GM19395 (cell line): ENCODE data around the gene ATP7B.
"Not testable (repeated sequence)": the region's sequence is repeated elsewhere in the genome, so short reads cannot be mapped to it uniquely, and the experiment has no call there.

Source experiments
- ATAC-seq: cut with Tn5 transposase; IDR thresholded peaks from one replicate; pipeline ENCODE4 v1.9.1; 2021; ENCODE audit warnings: mild to moderate bottlenecking, moderate library complexity; ENCODE audit not compliant: unreplicated experiment

ATP7B gene

GRCh38 chr13:51924756-51925544, 86.3 kb downstream of the ATP7B start:
- no peak for ATAC-seq

GRCh38 chr13:51923983-51924539, 87.2 kb downstream of the ATP7B start:
- peak; percentile 64 for ATAC-seq

- no peak for ATAC-seq
These were observed 88.3 kb downstream of the ATP7B start for GRCh38 chr13:51922771-51923480.

- ATAC-seq, result no peak
These were observed 89.2 kb downstream of the ATP7B start for GRCh38 chr13:51921790-51922740.

- no peak for ATAC-seq
These were observed 90.5 kb downstream of the ATP7B start for GRCh38 chr13:51920786-51921185.

DNA sequence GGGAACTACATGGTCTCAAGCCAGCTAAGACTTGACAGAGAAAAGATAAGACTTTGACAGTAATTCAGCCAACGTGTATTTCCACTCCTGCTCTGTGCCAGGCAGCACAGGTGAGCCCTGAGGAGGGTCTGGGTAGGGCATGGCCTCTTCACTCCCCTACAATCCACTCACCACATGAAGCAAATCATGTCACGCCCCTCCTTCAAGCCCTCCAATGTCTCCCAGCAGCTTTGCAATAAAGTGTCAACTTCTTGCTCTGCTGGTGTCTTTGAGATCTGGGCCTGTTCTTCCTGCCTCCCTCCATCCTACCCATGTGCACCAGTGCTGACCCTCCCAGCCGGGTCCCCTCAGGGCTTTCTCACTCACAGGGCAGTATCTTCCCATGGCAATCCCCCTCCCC, 91.0 kb downstream of the ATP7B start:
- ATAC-seq, result no peak

- no peak for ATAC-seq
These were observed 91.7 kb downstream of the ATP7B start for GRCh38 chr13:51919531-51919930.

DNA sequence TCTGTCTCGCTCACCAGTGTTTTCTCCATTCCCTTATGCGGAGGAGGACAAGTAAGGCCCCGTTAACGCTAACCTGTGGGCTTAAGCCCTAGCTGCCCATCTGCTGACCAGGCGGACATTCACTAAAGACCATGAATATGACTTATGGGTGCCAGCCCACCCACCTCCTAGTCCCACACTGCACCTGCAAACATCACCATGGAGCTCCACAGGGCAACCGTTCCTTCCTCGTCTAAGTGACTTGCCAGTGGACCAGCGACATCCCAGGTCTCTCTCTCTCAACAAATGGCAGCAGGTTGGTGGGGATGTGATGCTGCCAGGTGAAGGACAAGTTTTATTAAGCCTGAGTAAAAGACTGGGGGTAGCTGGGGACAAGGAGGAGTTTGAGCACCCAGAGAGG, 94.3 kb downstream of the ATP7B start:
- ATAC-seq, result no peak

DNA sequence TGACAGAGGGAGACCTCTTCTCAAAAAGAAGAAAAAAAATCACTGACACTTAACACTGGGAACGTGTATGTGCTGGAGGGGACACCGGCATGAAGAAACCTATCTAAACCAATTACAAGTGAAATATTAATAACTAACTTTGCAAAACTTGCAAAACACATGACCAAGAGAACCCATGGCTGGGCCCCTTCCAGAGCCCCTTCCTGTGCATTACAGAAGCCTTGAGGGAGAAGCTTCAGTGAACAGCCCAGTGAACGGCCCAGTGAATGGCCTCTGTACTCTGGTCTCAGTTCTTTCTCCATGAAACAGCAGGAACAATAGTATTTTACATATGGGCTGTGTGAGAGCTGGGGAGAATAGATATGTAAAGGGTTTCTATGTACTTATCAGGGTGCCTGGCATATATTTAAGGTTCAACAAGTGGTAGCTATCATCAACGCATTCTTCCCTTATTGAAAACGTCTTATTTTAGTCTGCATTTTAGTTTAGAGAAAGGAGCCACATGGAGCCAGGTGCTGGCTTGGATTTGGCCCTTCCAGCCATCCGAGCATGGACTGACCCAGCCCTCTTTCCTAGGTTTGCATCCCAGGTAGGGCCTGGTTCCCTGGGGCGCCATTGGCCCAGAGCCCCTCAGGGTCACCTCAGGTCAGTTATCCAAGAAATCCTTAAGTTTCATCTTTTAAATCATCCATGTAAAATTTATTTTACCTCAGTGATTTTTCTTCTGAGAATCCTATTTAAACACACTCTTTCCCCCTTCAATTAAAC, 95.0 kb downstream of the ATP7B start:
- no peak for ATAC-seq

DNA sequence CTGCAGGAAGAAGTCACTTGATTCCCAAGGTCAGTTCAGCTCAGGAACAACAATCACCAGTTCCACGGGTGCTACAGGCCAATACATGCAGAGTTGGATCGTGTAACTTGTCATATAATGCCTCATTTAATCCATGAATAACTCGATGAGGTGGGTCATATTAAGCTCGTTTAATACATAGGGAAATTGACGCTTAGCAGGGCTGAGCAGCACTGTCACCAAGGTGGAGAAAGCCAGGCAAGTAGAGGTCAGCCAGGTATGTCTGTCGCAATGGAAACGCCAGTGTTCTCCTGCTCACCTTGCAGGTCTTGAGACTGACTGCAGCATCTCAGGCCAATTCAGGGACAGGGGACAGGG, 97.1 kb downstream of the ATP7B start:
- ATAC-seq, result no peak

- ATAC-seq, result no peak
These were observed 97.7 kb downstream of the ATP7B start for GRCh38 chr13:51913421-51914136.

- no peak for ATAC-seq
These were observed 98.6 kb downstream of the ATP7B start for GRCh38 chr13:51912511-51913225.

DNA sequence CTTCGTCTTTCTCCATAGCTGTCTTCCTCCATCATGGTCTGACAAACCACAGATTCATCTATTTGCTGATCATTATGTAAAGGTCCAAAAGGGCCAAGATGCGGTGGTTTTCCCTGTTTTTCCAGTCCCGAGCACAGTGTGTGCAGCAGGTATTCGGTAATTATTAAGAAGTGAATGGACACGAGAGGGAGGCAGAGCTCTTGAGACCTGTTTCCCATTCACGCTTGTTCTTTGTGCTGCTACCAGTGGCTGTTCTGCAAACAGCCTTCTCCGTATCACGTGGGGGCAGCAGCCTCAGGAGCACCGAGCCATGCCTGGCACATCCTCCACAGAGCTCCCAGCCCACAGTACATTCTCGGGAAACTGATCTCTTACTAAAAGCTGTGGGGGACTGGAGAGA, 99.2 kb downstream of the ATP7B start:
- no peak for ATAC-seq

GRCh38 chr13:51910508-51910907, 100.7 kb downstream of the ATP7B start:
- ATAC-seq, result no peak

GRCh38 chr13:51909265-51909664, 102.0 kb downstream of the ATP7B start:
- not testable (repeated sequence) for ATAC-seq

- no peak for ATAC-seq
These were observed 104.1 kb downstream of the ATP7B start for GRCh38 chr13:51907040-51907732.

GRCh38 chr13:51906581-51906980, 104.7 kb downstream of the ATP7B start:
- no peak for ATAC-seq

GRCh38 chr13:51905787-51906186, 105.5 kb downstream of the ATP7B start:
- no peak for ATAC-seq
